Vagina (tissue), 2 donors: ENCODE measurements around the gene LRRC61.

ENCODE experiments used
- POLR2A ChIP-seq, 2 donors: fragments of 450-650 bp; IDR thresholded peaks; one replicate each; pipeline ENCODE4 v1.6.1; 2017; ENCODE audit warnings: antibody characterized with exemption in 2 of 2, mild to moderate bottlenecking in 2 of 2, moderate library complexity in 2 of 2
- POLR2AphosphoS5 ChIP-seq, 2 donors: sonication (generic); formaldehyde crosslinking; IDR thresholded peaks; one replicate each; pipeline ENCODE4 v1.9.0; 2017; ENCODE audit warnings: antibody characterized with exemption in 2 of 2, mild to moderate bottlenecking in 2 of 2, low read depth in 1 of 2; ENCODE audit not compliant: insufficient read depth in 1 of 2
- TF ChIP-seq, protein P1 (sequence below), 3 experiments: fragments of 450-650 bp in 2 of 3; fragments of 200-600 bp in 1 of 3; sonication (generic) in 1 of 3; IDR thresholded peaks; one replicate each; pipeline ENCODE4 v1.5.1; 2017 to 2019; ENCODE audit warnings: antibody characterized with exemption in 3 of 3, mild to moderate bottlenecking in 2 of 3, moderate library complexity in 2 of 3

DNA sequence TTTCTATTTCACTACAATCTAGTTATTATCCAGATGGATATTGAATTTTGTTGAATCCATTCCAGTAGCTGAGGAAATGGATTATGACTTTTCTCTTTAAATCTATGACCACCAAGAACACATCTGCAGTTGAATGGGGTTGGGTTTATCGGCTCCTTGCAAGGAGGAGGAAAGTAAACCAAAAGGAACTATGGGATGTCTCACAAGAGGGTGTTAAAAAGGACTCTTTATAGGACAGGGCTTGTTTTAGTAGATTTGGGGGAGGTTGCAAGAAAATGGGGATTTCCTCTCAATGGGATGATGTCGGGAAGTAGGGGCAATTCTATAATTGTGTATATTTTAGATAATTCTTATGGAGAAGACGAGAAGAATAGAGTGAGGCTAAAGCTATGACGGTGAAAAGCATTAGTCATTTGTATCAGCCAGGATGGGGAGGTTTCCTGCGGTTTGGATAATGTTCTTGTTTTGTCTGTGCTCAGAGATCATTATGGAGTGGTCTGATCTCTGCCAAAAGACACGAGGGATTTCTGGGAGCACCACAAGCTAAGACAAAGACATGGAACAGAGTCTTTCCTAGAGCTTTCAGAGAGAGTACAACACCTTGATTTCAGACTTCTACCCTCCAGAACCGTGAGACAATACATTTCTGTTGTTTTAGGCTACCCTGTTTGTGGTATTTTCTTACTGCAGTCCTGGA is 5.3 kb upstream of the LRRC61 start:
- TF ChIP-seq POLR2AphosphoS5 (IDR thresholded peaks at IDR 0.05; ENCODE audit: insufficient read depth in 1 of 2, low read depth in 1 of 2) (no peak), POLR2A (IDR thresholded peaks at IDR 0.05) (no peak)
- TF ChIP-seq, protein P1, sequence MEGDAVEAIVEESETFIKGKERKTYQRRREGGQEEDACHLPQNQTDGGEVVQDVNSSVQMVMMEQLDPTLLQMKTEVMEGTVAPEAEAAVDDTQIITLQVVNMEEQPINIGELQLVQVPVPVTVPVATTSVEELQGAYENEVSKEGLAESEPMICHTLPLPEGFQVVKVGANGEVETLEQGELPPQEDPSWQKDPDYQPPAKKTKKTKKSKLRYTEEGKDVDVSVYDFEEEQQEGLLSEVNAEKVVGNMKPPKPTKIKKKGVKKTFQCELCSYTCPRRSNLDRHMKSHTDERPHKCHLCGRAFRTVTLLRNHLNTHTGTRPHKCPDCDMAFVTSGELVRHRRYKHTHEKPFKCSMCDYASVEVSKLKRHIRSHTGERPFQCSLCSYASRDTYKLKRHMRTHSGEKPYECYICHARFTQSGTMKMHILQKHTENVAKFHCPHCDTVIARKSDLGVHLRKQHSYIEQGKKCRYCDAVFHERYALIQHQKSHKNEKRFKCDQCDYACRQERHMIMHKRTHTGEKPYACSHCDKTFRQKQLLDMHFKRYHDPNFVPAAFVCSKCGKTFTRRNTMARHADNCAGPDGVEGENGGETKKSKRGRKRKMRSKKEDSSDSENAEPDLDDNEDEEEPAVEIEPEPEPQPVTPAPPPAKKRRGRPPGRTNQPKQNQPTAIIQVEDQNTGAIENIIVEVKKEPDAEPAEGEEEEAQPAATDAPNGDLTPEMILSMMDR (IDR thresholded peaks at IDR 0.05), result no peak
